Gastroesophageal sphincter (tissue), 4 donors: ENCODE data around the gene TTC7B. TPM values are rescaled to one million over a fixed set of nuclear protein-coding genes. Genes with fewer than 3 reads are reported as not detected.

Source experiments
- ATAC-seq: fragments of 150-250 bp; one replicate; pipeline ENCODE4 v1.9.1; 2016; ENCODE audit warnings: mild to moderate bottlenecking, moderate library complexity
- H3K27ac ChIP-seq, 4 donors: fragments of 200-600 bp; sonication (generic) in 3 of 4; 1 replicate in 3 of 4; 2 replicates in 1 of 4; pipeline ENCODE4 v1.5.1; 2016 to 2019
- H3K27me3 ChIP-seq: fragments of 200-600 bp; sonication (generic); one replicate; pipeline ENCODE4 v1.5.1; 2019
- H3K36me3 ChIP-seq, 2 donors: fragments of 200-600 bp; sonication (generic); one replicate each; pipeline ENCODE4 v1.5.1; 2019; ENCODE audit warnings: control low read depth in 1 of 2
- H3K4me1 ChIP-seq, 3 donors: fragments of 200-600 bp; sonication (generic); 1 replicate in 2 of 3; 2 replicates in 1 of 3; pipeline ENCODE4 v1.5.1; 2016 to 2019; ENCODE audit warnings: control low read depth in 2 of 3
- H3K4me3 ChIP-seq, 2 donors: fragments of 200-600 bp; sonication (generic); one replicate each; pipeline ENCODE4 v1.5.1; 2019; ENCODE audit warnings: mild to moderate bottlenecking in 1 of 2, moderate library complexity in 1 of 2
- H3K9me3 ChIP-seq, 3 donors: fragments of 200-600 bp; sonication (generic); one replicate each; pipeline ENCODE4 v1.5.1; 2017 to 2019; ENCODE audit warnings: control low read depth in 2 of 3
- EP300 ChIP-seq: sonication (generic); formaldehyde crosslinking; IDR thresholded peaks from one replicate; pipeline ENCODE4 v1.6.1; 2017; ENCODE audit warnings: antibody characterized with exemption, mild to moderate bottlenecking
- POLR2A ChIP-seq, 2 donors: fragments of 450-650 bp; IDR thresholded peaks; one replicate each; pipeline ENCODE4 v1.6.1; 2017; ENCODE audit warnings: antibody characterized with exemption in 2 of 2, mild to moderate bottlenecking in 2 of 2, moderate library complexity in 1 of 2
- POLR2AphosphoS5 ChIP-seq: sonication (generic); formaldehyde crosslinking; IDR thresholded peaks from one replicate; pipeline ENCODE4 v1.6.1; 2017; ENCODE audit warnings: antibody characterized with exemption
- WGBS, 2 donors: methylation state at CpG; one replicate each; pipeline ENCODE4 v1.1.5; 2018; ENCODE audit warnings: low coverage in 1 of 2; 5-methylcytosine and 5-hydroxymethylcytosine counted together
- total RNA-seq, 4 donors: library from RNA; depleted of rRNA; stranded (reverse); fragments of >200 nt; gene quantifications; one replicate each; pipeline ENCODE4 v1.1.0, GENCODE V29; 2016
- TF ChIP-seq, protein P1 (sequence below), 4 experiments: fragments of 200-600 bp in 2 of 4; fragments of 450-650 bp in 2 of 4; sonication (generic) in 1 of 4; IDR thresholded peaks; one replicate each; pipeline ENCODE4 v1.5.1; 2017 to 2019; ENCODE audit warnings: antibody characterized with exemption in 4 of 4, mild to moderate bottlenecking in 2 of 4, moderate library complexity in 2 of 4

The TTC7B gene
- total RNA-seq, 4 donors from 2014 or later: 59.0 to 170 (median 64.1) TPM

DNA sequence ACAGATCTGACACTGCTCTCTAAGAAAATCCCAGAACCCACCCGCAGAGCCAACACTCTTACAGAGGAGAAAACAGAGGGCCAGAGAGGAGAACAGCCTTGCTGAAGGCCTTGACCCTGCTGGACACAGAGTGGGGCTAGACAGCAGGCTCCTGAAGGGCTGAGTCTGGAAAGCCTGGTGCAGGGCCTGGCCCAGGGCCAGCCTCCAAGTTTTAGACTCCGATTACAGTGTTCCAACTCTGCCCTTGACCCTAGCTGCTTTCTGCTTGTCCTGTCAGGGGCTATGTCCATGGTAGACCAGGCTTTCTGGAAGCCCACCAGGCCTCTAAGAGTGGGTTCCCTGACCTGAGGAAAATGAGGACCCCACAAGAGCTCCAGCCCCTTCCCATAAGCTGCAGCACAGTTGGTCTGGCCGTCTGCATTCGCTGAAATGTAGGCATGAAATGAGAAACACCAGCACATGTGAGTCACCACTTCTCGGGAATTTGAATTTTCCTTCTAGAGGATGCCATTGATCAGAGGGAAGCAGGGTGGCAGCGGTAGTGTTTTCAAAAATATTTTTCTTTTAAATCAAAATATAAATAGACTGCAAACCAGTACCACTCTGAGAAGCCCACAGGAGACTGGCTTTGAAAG is 265.0 kb downstream of the TTC7B start:
- no peaks in the 10 kb centered on the region for H3K27me3 ChIP-seq
- H3K4me3 ChIP-seq: no peak overlapping the region
- 11 to 47% methylated on average over 3 of the region's 6 CpGs for WGBS, 2 donors
- no peaks in the 10 kb centered on the region for H3K9me3 ChIP-seq
- H3K4me1 ChIP-seq: peaks cover 0 to 99% (median 21%) of the 10 kb centered on the region in 3 donors
- TF ChIP-seq POLR2A (IDR thresholded peaks at IDR 0.05) (no peak), POLR2AphosphoS5 (peak; percentile 43)
- peak overlapping the region in 3 of 4 donors; percentile 83 to 85 (median 85) for H3K27ac ChIP-seq
- H3K36me3 ChIP-seq: no peaks in the 10 kb centered on the region
- ATAC-seq: no peak

DNA sequence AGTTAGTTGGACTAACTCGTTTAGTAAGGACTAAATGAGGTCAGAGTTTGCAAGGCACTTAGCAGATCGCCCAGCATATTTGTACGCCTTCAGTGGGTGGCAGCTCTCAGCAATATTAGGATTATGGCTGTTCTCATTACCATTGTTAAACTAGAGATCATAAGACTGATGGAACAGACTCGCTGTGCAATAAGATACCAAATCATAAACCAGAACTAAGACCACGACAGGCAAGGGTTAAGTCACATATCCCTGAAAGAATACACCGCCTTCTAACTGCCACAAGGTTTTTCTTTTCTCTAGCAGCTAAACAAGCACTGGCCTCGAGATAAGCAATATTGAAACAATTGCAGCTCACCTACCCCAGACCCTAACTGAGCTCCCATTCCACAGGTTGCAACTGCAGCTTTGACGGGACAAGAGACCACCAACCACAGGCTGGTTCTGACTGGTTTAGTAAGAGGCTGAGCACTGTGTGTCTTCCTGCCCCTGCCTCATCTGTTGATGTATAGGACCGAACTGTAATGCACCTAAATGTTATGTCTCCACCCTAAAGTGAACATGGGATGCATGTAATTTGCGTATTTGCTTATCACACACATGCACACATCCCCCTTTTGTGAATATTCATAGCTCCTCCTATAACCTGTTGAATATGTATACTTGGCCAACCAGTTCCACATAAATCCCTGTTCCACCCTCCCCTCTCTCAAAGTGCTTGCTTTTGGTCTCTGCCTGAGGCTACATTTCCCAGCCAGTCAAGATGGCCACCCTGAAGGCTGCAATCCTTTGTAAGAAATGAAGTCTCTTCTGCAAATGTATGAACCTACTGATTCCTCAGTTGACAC is 266.2 kb downstream of the TTC7B start:
- no peaks in the 10 kb centered on the region for H3K36me3 ChIP-seq
- H3K27ac ChIP-seq: peak overlapping the region in 2 of 4 donors; percentile 85
- no peaks in the 10 kb centered on the region for H3K27me3 ChIP-seq
- no peak for ATAC-seq
- WGBS, 2 donors: 74 to 89% methylated on average over 8 to 9 of the region's 10 CpGs
- no peak overlapping the region for H3K4me3 ChIP-seq
- H3K4me1 ChIP-seq: peaks cover 0 to 99% (median 26%) of the 10 kb centered on the region in 3 donors
- no peaks in the 10 kb centered on the region for H3K9me3 ChIP-seq
- no peak for TF ChIP-seq POLR2AphosphoS5
- TF ChIP-seq POLR2A (IDR thresholded peaks at IDR 0.05): no peak
- no peak for TF ChIP-seq EP300
- TF ChIP-seq, protein P1, sequence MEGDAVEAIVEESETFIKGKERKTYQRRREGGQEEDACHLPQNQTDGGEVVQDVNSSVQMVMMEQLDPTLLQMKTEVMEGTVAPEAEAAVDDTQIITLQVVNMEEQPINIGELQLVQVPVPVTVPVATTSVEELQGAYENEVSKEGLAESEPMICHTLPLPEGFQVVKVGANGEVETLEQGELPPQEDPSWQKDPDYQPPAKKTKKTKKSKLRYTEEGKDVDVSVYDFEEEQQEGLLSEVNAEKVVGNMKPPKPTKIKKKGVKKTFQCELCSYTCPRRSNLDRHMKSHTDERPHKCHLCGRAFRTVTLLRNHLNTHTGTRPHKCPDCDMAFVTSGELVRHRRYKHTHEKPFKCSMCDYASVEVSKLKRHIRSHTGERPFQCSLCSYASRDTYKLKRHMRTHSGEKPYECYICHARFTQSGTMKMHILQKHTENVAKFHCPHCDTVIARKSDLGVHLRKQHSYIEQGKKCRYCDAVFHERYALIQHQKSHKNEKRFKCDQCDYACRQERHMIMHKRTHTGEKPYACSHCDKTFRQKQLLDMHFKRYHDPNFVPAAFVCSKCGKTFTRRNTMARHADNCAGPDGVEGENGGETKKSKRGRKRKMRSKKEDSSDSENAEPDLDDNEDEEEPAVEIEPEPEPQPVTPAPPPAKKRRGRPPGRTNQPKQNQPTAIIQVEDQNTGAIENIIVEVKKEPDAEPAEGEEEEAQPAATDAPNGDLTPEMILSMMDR (IDR thresholded peaks at IDR 0.05): no peak

DNA sequence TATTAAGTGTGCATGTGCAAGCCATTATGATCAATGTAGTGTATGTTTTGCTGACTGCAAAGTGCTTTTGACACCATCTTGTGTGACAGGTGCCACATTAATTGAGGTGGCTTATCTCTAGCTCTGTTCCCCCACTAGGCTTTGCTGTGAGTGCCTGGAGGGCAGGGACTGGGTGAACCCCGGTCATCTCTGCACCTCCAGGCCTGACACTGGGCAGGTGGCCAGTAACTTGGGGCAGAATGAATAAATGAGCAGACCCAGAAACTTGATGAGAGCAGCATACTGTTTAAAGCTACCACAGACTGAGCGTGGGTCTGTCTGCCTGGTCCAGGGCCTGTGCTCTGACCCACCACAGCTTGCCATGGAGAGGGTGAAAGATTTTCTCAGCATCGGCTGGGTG is 267.8 kb downstream of the TTC7B start:
- ATAC-seq: no peak
- H3K36me3 ChIP-seq: no peaks in the 10 kb centered on the region
- WGBS, 2 donors: 83% methylated on average over 1 of the region's 3 CpGs; no CpG with 5 or more reads in 1 of the 2 donors
- peaks cover 0 to 97% (median 24%) of the 10 kb centered on the region in 3 donors for H3K4me1 ChIP-seq
- H3K9me3 ChIP-seq: no peaks in the 10 kb centered on the region
- no peak overlapping the region for H3K4me3 ChIP-seq
- TF ChIP-seq, protein P1 (IDR thresholded peaks at IDR 0.05): no peak
- no peak for TF ChIP-seq POLR2AphosphoS5
- TF ChIP-seq POLR2A (IDR thresholded peaks at IDR 0.05): no peak
- TF ChIP-seq EP300: no peak
- H3K27ac ChIP-seq: peak overlapping the region in 3 of 4 donors; percentile 28 to 84 (median 80)
- no peaks in the 10 kb centered on the region for H3K27me3 ChIP-seq

DNA sequence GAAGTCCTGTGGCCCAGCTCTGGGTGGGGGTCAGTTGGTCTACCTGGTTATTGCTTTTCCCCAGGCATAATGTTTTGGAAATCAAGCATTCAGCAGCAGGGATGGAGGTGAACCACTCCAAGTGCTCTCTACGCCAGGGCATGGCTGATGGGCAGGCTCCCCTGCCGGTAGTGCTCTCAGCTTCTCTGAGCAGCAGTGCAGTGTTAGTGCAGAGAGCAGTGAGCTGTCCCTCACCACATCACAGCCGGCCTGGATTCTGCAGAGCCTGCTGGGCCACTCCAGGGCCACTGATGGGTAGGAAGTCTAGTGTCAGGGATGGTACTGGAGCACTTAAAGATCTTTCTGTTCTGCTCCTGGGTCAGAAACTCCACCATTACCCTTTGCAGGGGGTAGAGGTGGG is 268.3 kb downstream of the TTC7B start:
- no peak for ATAC-seq

DNA sequence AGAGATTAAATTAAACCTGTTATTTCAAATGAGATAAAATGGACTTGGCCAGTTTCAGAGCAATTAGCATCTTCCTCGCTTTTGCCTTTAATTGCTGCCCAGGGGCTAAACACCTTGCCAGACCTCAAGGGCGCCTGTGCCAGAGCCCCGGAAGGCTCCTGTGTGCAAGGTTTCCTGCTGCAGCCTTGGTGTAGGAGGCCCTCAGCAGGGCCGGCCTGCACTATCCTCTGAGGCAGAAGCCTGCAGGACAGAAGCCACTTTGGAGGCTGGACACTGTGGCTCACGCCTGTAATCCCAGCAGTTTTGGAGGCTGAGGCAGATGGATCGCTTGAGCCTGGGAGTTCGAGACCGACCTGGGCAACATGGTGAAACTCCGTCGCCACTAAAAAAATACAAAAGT is 269.0 kb downstream of the TTC7B start:
- Histone ChIP-seq H3K9me3 (no peaks in the 10 kb centered on the region), H3K27ac (peak overlapping the region in 3 of 4 donors; percentile 80 to 84 (median 81)), H3K36me3 (no peaks in the 10 kb centered on the region), H3K27me3 (no peaks in the 10 kb centered on the region), H3K4me1 (peaks cover 0 to 85% (median 21%) of the 10 kb centered on the region in 3 donors), H3K4me3 (no peak overlapping the region)
- 100% methylated on average over 4 of the region's 10 CpGs; no CpG with 5 or more reads in 1 of the 2 donors for WGBS, 2 donors
- no peak for ATAC-seq
- TF ChIP-seq POLR2A (IDR thresholded peaks at IDR 0.05) (no peak), POLR2AphosphoS5 (no peak), EP300 (no peak)
- TF ChIP-seq, protein P1 (IDR thresholded peaks at IDR 0.05): no peak

More for the DNA sequence above, 268.3 kb downstream of the TTC7B start:
- TF ChIP-seq POLR2A (IDR thresholded peaks at IDR 0.05) (no peak), EP300 (no peak), POLR2AphosphoS5 (no peak)
- TF ChIP-seq, protein P1 (IDR thresholded peaks at IDR 0.05): no peak
- Histone ChIP-seq H3K4me1 (peaks cover 0 to 92% (median 24%) of the 10 kb centered on the region in 3 donors), H3K4me3 (no peak overlapping the region), H3K9me3 (no peaks in the 10 kb centered on the region), H3K36me3 (no peaks in the 10 kb centered on the region), H3K27ac (peak overlapping the region in 3 of 4 donors; percentile 28 to 84 (median 80)), H3K27me3 (no peaks in the 10 kb centered on the region)
- WGBS, 2 donors: no CpG with 5 or more reads among the region's 3 CpGs
